GM21447 (cell line): ENCODE data around the gene KIF6.

Experiments
- ATAC-seq: cut with Tn5 transposase; IDR thresholded peaks from one replicate; pipeline ENCODE4 v1.9.1; 2021; ENCODE audit not compliant: unreplicated experiment

KIF6 gene

GRCh38 chr6:39666706-39667489, 58.3 kb downstream of the KIF6 start:
- ATAC-seq: no peak

- no peak for ATAC-seq
These were observed 59.3 kb downstream of the KIF6 start for GRCh38 chr6:39665861-39666260.

GRCh38 chr6:39664173-39664572, 61.0 kb downstream of the KIF6 start:
- ATAC-seq: no peak

- no peak for ATAC-seq
These were observed 67.7 kb downstream of the KIF6 start for GRCh38 chr6:39657355-39658135.

GRCh38 chr6:39654121-39654520, 71.1 kb downstream of the KIF6 start:
- ATAC-seq: no peak

- no peak for ATAC-seq
These were observed 71.6 kb downstream of the KIF6 start for GRCh38 chr6:39653612-39654011.

GRCh38 chr6:39649996-39650395, 75.2 kb downstream of the KIF6 start:
- no peak for ATAC-seq

GRCh38 chr6:39646751-39647420, 78.3 kb downstream of the KIF6 start:
- no peak for ATAC-seq

GRCh38 chr6:39642270-39642669, 82.9 kb downstream of the KIF6 start:
- ATAC-seq: no peak

- no peak for ATAC-seq
These were observed 86.9 kb downstream of the KIF6 start for GRCh38 chr6:39638126-39638822.

- no peak for ATAC-seq
These were observed 90.4 kb downstream of the KIF6 start for GRCh38 chr6:39634646-39635341.

- no peak for ATAC-seq
These were observed 100.0 kb downstream of the KIF6 start for GRCh38 chr6:39625209-39625608.

GRCh38 chr6:39623750-39624149, 101.5 kb downstream of the KIF6 start:
- no peak for ATAC-seq

GRCh38 chr6:39617520-39617919, 107.7 kb downstream of the KIF6 start:
- no peak for ATAC-seq

GRCh38 chr6:39617026-39617425, 108.2 kb downstream of the KIF6 start:
- no peak for ATAC-seq

GRCh38 chr6:39615622-39616021, 109.6 kb downstream of the KIF6 start:
- ATAC-seq: no peak

- ATAC-seq: no peak
These were observed 110.7 kb downstream of the KIF6 start for GRCh38 chr6:39614393-39614950.

- ATAC-seq: no peak
These were observed 115.0 kb downstream of the KIF6 start for GRCh38 chr6:39610221-39610620.

- ATAC-seq: peak; percentile 79
These were observed 116.4 kb downstream of the KIF6 start for GRCh38 chr6:39608652-39609345.
